BJ (cell line): Measurements from ENCODE around the gene RGR. TPM values are rescaled to one million over a fixed set of nuclear protein-coding genes. Genes with fewer than 3 reads are reported as not detected.

Source experiments
- CTCF ChIA-PET: fragments of 350-600 bp; formaldehyde crosslinking; extraction: SDS; loops from one replicate; lab custom pipeline; 2021; ENCODE audit warnings: antibody characterized with exemption, inconsistent platforms; lab: Yijun Ruan, JAX
- POLR2A ChIA-PET: fragments of 300-600 bp; sonication (Branson Sonifier 250); formaldehyde crosslinking; extraction: SDS; loops from one replicate; lab custom pipeline; 2021; ENCODE audit warnings: antibody characterized with exemption; lab: Charles Lee
- DNase-seq: peaks from one replicate; pipeline ENCODE4 v3.0.0-alpha.2; 2011; ENCODE audit warnings: low read depth
- H3K27me3 ChIP-seq: 2 replicates; pipeline ENCODE4 v1.6.0; 2011; ENCODE audit warnings: low read length; ENCODE audit not compliant: control insufficient read depth, insufficient read depth
- H3K36me3 ChIP-seq: 2 replicates; pipeline ENCODE4 v1.5.1; 2011; ENCODE audit warnings: low read length; ENCODE audit not compliant: control insufficient read depth, insufficient read depth
- H3K4me3 ChIP-seq: 2 replicates; pipeline ENCODE4 v1.5.1; 2011; ENCODE audit warnings: low read depth, mild to moderate bottlenecking, control low read depth, low read length
- CTCF ChIP-seq: IDR thresholded peaks from 2 replicates; pipeline ENCODE4 v1.5.1; 2011; ENCODE audit warnings: low read depth, mild to moderate bottlenecking, control low read depth, inconsistent platforms, low read length, moderate library complexity; ENCODE audit not compliant: insufficient read depth
- polyA plus RNA-seq: library from polyadenylated mRNA; depleted of rRNA; stranded (reverse); fragments of >200 nt; gene quantifications from 2 replicates; pipeline ENCODE4 v1.2.3, GENCODE V29; 2011

Gene RGR
- polyA plus RNA-seq, 1 experiment = not detected

- TF ChIP-seq CTCF = no peak
- no peak for DNase-seq
- Histone ChIP-seq H3K27me3 (0 out of 2 replicates have a peak, but pooled peaks cover 2% of the 10 kb centered on the region), H3K4me3 (no peak overlapping the region), H3K36me3 (no peaks in the 10 kb centered on the region)
- CTCF ChIA-PET = interaction anchor here (0.8 to 1.6 kb wide), 3 partner anchors 10 to 144 kb away, joined by 4 read pairs; no protein-coding TSS in a partner anchor
- POLR2A ChIA-PET = no interaction called here
Observed at GRCh38 chr10:84204610-84205009, 40.2 kb upstream of the RGR start.

- ChIA-PET CTCF (interaction anchor here (0.8 to 1.6 kb wide), 4 partner anchors 9 to 145 kb away, joined by 3 to 4 read pairs (median 4); partner anchors contain the start of gene LRIT2), POLR2A (no interaction called here)
- TF ChIP-seq CTCF = peak; percentile 73
- H3K27me3 ChIP-seq = 0 out of 2 replicates have a peak, but pooled peaks cover 2% of the 10 kb centered on the region
- H3K4me3 ChIP-seq = no peak overlapping the region
- H3K36me3 ChIP-seq = no peaks in the 10 kb centered on the region
- DNase-seq = no peak
Observed at GRCh38 chr10:84205049-84205852, 39.6 kb upstream of the RGR start.

DNA sequence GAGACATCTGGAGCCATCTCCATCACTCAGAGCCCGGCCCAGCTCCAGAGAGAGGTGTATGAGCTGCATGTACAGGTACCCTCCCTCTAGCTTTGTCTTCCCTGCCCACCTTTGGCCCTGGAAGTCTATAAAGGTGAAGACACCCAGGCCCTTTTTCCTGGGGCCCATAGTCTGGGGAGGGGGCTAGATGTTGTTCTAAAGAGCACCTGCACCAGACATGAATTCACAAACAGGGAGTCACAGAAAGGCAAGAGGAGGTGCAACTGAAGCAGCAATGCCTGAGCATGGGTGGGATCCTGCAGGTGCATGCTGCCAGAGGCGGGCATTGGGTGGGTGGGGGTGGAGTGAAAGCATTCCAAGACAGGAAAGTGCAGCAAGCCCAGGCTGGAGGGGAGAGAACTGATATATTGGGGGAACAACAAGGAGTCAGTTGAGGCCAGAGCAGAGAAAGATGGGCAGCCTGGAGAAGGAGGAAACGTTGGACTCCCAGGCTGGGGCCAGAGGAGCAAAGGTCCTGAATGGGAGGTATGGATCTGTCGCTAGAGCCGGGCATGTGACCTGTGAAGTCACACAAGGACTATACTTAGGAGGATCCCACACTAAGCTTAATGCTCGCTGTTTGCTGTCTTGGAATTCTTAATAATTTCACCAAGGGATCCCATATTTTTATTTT, 38.9 kb upstream of the RGR start:
- H3K36me3 ChIP-seq = no peaks in the 10 kb centered on the region
- ChIA-PET POLR2A (no interaction called here), CTCF (interaction anchor here (1.2 kb wide), 1 partner anchor 19 kb away, joined by 3 read pairs; the partner anchor contains the start of gene LRIT2)
- no peak for TF ChIP-seq CTCF
- H3K27me3 ChIP-seq = 0 out of 2 replicates have a peak, but pooled peaks cover 2% of the 10 kb centered on the region
- H3K4me3 ChIP-seq = no peak overlapping the region
- no peak for DNase-seq

- Histone ChIP-seq H3K4me3 (no peak overlapping the region), H3K27me3 (0 out of 2 replicates have a peak, but pooled peaks cover 2% of the 10 kb centered on the region), H3K36me3 (no peaks in the 10 kb centered on the region)
- DNase-seq = no peak
- no peak for TF ChIP-seq CTCF
- ChIA-PET POLR2A (no interaction called here), CTCF (interaction anchor here (0.7 to 1.2 kb wide), 3 partner anchors 10 to 60 kb away, joined by 3 to 4 read pairs (median 3); no protein-coding TSS in a partner anchor)
Observed at GRCh38 chr10:84208023-84208422, 36.8 kb upstream of the RGR start.

- Histone ChIP-seq H3K36me3 (no peaks in the 10 kb centered on the region), H3K4me3 (no peak overlapping the region), H3K27me3 (0 out of 2 replicates have a peak, but pooled peaks cover 2% of the 10 kb centered on the region)
- no peak for TF ChIP-seq CTCF
- no peak for DNase-seq
- CTCF ChIA-PET = no interaction called here
- POLR2A ChIA-PET = no interaction called here
Observed at GRCh38 chr10:84211566-84211965, 33.3 kb upstream of the RGR start.
